IPS-11a (cell line): ENCODE results near the gene ANO7.

ENCODE experiments used
- H3K4me3 ChIP-seq: one replicate; pipeline ENCODE4 v1.5.1; 2013; ENCODE audit warnings: low read depth, low read length, control low read depth

Gene ANO7

GRCh38 chr2:241157841-241158545 lies 30.5 kb upstream of the ANO7 start:
- H3K4me3 ChIP-seq = no peak overlapping the region

- H3K4me3 ChIP-seq = no peak overlapping the region
These were observed 30.0 kb upstream of the ANO7 start for GRCh38 chr2:241158546-241158900.

GRCh38 chr2:241159116-241159515 lies 29.4 kb upstream of the ANO7 start:
- no peak overlapping the region for H3K4me3 ChIP-seq

GRCh38 chr2:241160318-241160717 lies 28.2 kb upstream of the ANO7 start:
- no peak overlapping the region for H3K4me3 ChIP-seq

GRCh38 chr2:241161646-241162281 lies 26.7 kb upstream of the ANO7 start:
- H3K4me3 ChIP-seq = no peak overlapping the region

- no peak overlapping the region for H3K4me3 ChIP-seq
These were observed 24.8 kb upstream of the ANO7 start for GRCh38 chr2:241163601-241164118.

- no peak overlapping the region for H3K4me3 ChIP-seq
These were observed 20.1 kb upstream of the ANO7 start for GRCh38 chr2:241168366-241168765.

GRCh38 chr2:241173557-241173956 lies 14.9 kb upstream of the ANO7 start:
- H3K4me3 ChIP-seq = no peak overlapping the region

- H3K4me3 ChIP-seq = no peak overlapping the region
These were observed 10.7 kb upstream of the ANO7 start for GRCh38 chr2:241177526-241178334.

- no peak overlapping the region for H3K4me3 ChIP-seq
These were observed 9.5 kb upstream of the ANO7 start for GRCh38 chr2:241178961-241179360.

- H3K4me3 ChIP-seq = no peak overlapping the region
These were observed 8.6 kb upstream of the ANO7 start for GRCh38 chr2:241179899-241180298.

GRCh38 chr2:241180495-241180894 lies 8.0 kb upstream of the ANO7 start:
- no peak overlapping the region for H3K4me3 ChIP-seq

- no peak overlapping the region for H3K4me3 ChIP-seq
These were observed 6.4 kb upstream of the ANO7 start for GRCh38 chr2:241182126-241182525.

- H3K4me3 ChIP-seq = no peak overlapping the region
These were observed 5.8 kb upstream of the ANO7 start for GRCh38 chr2:241182531-241183133.

GRCh38 chr2:241183221-241183620 lies 5.3 kb upstream of the ANO7 start:
- no peak overlapping the region for H3K4me3 ChIP-seq

- H3K4me3 ChIP-seq = no peak overlapping the region
These were observed 3.6 kb upstream of the ANO7 start for GRCh38 chr2:241184901-241185300.

- no peak overlapping the region for H3K4me3 ChIP-seq
These were observed 2.5 kb upstream of the ANO7 start for GRCh38 chr2:241185961-241186360.

- no peak overlapping the region for H3K4me3 ChIP-seq
These were observed 1.2 kb upstream of the ANO7 start for GRCh38 chr2:241187101-241187917.

GRCh38 chr2:241187918-241188234 lies 601 bp upstream of the ANO7 start:
- no peak overlapping the region for H3K4me3 ChIP-seq

- no peak overlapping the region for H3K4me3 ChIP-seq
These were observed 797 bp downstream of the ANO7 start for GRCh38 chr2:241189093-241189855.
